ENCODE measurements around the gene ARHGAP30. TPM values are rescaled to one million over a fixed set of nuclear protein-coding genes. Genes with fewer than 3 reads are reported as not detected.

ARHGAP30 gene
- total and polyA plus RNA-seq, 12 donors, result 1.2 to 16.4 (median 1.9) TPM

GRCh38 chr1:161096530-161096929 lies 26.8 kb upstream of the ARHGAP30 start:
- Histone ChIP-seq H3K36me3 (peaks cover 0 to 24% (median 8%) of the 10 kb centered on the region in 9 donors), H3K27me3 (no peaks in the 10 kb centered on the region), H3K4me3 (no peak overlapping the region), H3K9me3 (no peaks in the 10 kb centered on the region), H3K27ac (peak overlapping the region in 7 of 10 donors; percentile 28 to 65 (median 56)), H3K4me1 (peaks cover 7 to 43% (median 22%) of the 10 kb centered on the region in 9 donors)
- peak in 1 of 2 donors; percentile 43 for DNase-seq
- WGBS, 2 donors, result 29% methylated on average over 1 of the region's 1 CpG
- peak in 7 of 8 donors; percentile 23 to 62 (median 39) for ATAC-seq
- TF ChIP-seq CTCF (IDR thresholded peaks at IDR 0.05), result no peak
- intact Hi-C loops (cut with DNase I), result loop anchor here in 8 of 10 donors (2.0 to 10.0 kb wide), 10 partner anchors 36 to 369 kb away; partner anchors contain the start of genes USF1 (in 3 of the 8) and DEDD (in 1 of the 8)

- Histone ChIP-seq H3K27me3 (no peaks in the 10 kb centered on the region), H3K9me3 (no peaks in the 10 kb centered on the region), H3K27ac (peak overlapping the region in 5 of 10 donors; percentile 10 to 64 (median 47)), H3K4me3 (no peak overlapping the region), H3K4me1 (peaks cover 7 to 42% (median 22%) of the 10 kb centered on the region in 9 donors), H3K36me3 (peaks cover 0 to 19% (median 3%) of the 10 kb centered on the region in 9 donors)
- DNase-seq, result no peak
- no peak for TF ChIP-seq CTCF (IDR thresholded peaks at IDR 0.05)
- intact Hi-C loops (cut with DNase I), result loop anchor here in 8 of 10 donors (2.0 to 10.0 kb wide), 10 partner anchors 37 to 369 kb away; partner anchors contain the start of genes USF1 (in 3 of the 8) and DEDD (in 1 of the 8)
- no peak for ATAC-seq
- 90 to 95% methylated on average over 2 of the region's 2 CpGs for WGBS, 2 donors
Observed at GRCh38 chr1:161096015-161096414, 26.3 kb upstream of the ARHGAP30 start.

GRCh38 chr1:161095230-161095629 lies 25.5 kb upstream of the ARHGAP30 start:
- Histone ChIP-seq H3K4me3 (no peak overlapping the region), H3K36me3 (peaks cover 0 to 11% (median 0%) of the 10 kb centered on the region in 9 donors), H3K4me1 (peaks cover 7 to 35% (median 22%) of the 10 kb centered on the region in 9 donors), H3K9me3 (no peaks in the 10 kb centered on the region), H3K27ac (no peak overlapping the region), H3K27me3 (no peaks in the 10 kb centered on the region)
- ATAC-seq (no peak), DNase-seq (no peak)
- intact Hi-C loops (cut with DNase I), result loop anchor here in 8 of 10 donors (5.0 to 10.0 kb wide), 6 partner anchors 48 to 368 kb away; partner anchors contain the start of gene USF1 (in 2 of the 8)
- TF ChIP-seq CTCF (IDR thresholded peaks at IDR 0.05), result no peak
- 89 to 91% methylated on average over 6 of the region's 6 CpGs for WGBS, 2 donors

- H3K4me1 ChIP-seq, result peaks cover 7 to 35% (median 22%) of the 10 kb centered on the region in 9 donors
- DNase-seq (no peak), ATAC-seq (no peak)
- H3K27me3 ChIP-seq, result no peaks in the 10 kb centered on the region
- H3K27ac ChIP-seq, result no peak overlapping the region
- no peak for TF ChIP-seq CTCF (IDR thresholded peaks at IDR 0.05)
- H3K9me3 ChIP-seq, result no peaks in the 10 kb centered on the region
- WGBS, 2 donors, result 93 to 96% methylated on average over 13 to 14 of the region's 14 CpGs
- H3K4me3 ChIP-seq, result no peak overlapping the region
- intact Hi-C loops (cut with DNase I), result loop anchor here in 3 of 10 donors (10.0 kb wide), 1 partner anchor 260 kb away; no protein-coding TSS in a partner anchor
- H3K36me3 ChIP-seq, result peaks cover 0 to 3% (median 0%) of the 10 kb centered on the region in 9 donors
Observed at GRCh38 chr1:161094481-161094880, 24.8 kb upstream of the ARHGAP30 start.
